Putamen (tissue), 1 donor: ENCODE data around the gene DNAH6.
"Not testable (repeated sequence)": the region's sequence is repeated elsewhere in the genome, so short reads cannot be mapped to it uniquely, and the experiment has no call there.

Experiments used
- DNase-seq: peaks from one replicate; pipeline ENCODE4 v3.0.0-alpha.2; 2016; ENCODE audit warnings: low spot score

The DNAH6 gene

GRCh38 chr2:84748341-84748740 is 232.0 kb downstream of the DNAH6 start:
- no peak for DNase-seq

GRCh38 chr2:84749442-84749841 is 233.1 kb downstream of the DNAH6 start:
- DNase-seq = no peak

- no peak for DNase-seq
Observed at GRCh38 chr2:84755096-84755495, 238.8 kb downstream of the DNAH6 start.

GRCh38 chr2:84757648-84758047 is 241.3 kb downstream of the DNAH6 start:
- no peak for DNase-seq

- no peak for DNase-seq
Observed at GRCh38 chr2:84766791-84767190, 250.5 kb downstream of the DNAH6 start.

- no peak for DNase-seq
Observed at GRCh38 chr2:84768840-84769239, 252.5 kb downstream of the DNAH6 start.

GRCh38 chr2:84770280-84770679 is 254.0 kb downstream of the DNAH6 start:
- DNase-seq = no peak

- DNase-seq = no peak
Observed at GRCh38 chr2:84771251-84771650, 255.0 kb downstream of the DNAH6 start.

- DNase-seq = not testable (repeated sequence)
Observed at GRCh38 chr2:84773562-84773961, 257.3 kb downstream of the DNAH6 start.

- DNase-seq = no peak
Observed at GRCh38 chr2:84776011-84776410, 259.7 kb downstream of the DNAH6 start.

- DNase-seq = no peak
Observed at GRCh38 chr2:84778911-84779690, 262.8 kb downstream of the DNAH6 start.

DNA sequence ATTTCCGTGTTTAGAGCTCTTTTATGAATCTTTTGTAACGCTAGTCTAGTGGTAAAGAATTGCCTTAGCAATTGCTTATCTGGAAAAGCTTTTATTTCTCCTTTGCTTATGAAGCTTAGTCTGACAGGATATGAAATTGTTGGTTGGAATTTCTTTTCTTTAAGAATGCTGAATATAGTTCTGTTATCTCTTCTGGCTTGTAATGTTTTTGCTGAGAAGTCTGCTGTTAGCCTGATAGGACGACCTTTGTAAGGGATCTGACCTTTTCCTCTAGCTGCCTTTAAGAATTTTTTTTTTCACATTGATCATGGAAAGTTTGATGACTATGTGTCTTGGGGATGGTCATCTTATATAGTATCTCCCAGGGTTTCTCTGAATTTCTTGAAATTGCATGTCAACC is 263.5 kb downstream of the DNAH6 start:
- DNase-seq = no peak

DNA sequence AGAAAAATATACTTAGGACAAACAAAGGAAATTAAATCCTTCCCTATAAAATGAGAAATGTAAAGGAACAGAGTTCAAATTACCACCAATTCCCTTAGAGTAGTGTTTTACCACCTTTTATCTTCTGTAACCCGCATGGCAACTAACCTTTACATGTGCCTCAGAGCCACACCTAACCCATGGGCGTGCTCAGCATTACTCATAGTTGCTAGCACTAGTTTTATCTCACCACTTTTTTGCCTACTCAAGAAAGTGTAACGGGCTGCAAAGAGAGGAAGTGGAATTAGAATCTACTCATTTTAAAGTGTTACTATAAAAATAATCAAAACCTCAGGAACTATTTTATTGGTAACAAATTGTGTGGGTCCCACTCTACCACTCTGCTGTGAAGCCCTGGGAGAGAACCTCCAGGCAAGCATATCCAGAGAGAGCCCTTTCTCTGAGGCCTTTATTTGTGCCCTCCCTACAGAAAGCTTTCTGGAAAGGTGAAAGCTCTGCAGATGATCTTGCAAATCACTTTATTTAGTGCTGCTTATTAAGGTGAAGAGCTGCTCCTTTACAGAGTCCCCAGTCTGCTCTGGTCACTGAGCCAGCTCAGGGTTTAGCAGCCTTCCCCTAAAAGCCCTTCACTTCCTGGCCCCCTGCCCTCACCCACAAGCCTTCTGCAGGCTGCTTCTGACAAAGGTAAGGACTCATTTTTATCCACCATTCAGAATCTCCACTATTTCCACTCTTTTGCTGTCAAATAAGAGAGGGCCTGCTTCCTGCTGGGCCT is 265.8 kb downstream of the DNAH6 start:
- no peak for DNase-seq

DNA sequence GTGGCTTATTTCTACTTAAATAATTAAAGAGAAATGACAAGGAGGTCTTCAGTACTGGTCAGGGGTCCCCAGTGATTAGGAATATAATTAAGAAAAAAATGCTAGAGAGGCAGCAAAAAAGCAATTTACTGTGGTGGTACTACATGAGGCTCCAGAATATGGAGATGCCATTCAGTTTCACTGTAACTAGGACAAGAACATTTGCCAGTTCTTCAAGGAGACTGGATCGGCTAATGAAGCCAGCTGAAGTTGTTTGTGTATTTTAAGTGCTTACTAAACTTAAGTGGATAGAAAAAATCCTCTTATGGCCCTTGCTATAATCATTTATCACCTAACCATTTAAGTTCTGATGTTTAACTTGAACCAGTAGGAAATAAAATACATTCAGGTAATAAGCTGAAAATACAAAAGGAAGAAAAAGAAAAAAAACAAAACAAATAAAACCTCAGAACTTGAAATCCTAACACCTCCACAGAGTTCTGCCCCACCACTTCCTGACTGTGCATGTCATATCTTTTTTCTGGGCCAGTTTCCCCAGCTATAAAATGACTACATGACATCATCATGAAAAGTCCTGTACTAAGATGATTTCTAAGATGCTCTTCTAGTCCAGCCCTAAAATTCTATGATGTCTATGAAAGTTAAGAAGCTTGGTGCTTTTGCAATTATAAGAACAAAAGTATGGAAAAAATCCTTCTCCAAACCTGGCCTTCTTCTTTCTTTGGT is 266.6 kb downstream of the DNAH6 start:
- no peak for DNase-seq

- DNase-seq = no peak
Observed at GRCh38 chr2:84785950-84786349, 269.7 kb downstream of the DNAH6 start.

GRCh38 chr2:84786601-84787000 is 270.3 kb downstream of the DNAH6 start:
- DNase-seq = no peak

DNA sequence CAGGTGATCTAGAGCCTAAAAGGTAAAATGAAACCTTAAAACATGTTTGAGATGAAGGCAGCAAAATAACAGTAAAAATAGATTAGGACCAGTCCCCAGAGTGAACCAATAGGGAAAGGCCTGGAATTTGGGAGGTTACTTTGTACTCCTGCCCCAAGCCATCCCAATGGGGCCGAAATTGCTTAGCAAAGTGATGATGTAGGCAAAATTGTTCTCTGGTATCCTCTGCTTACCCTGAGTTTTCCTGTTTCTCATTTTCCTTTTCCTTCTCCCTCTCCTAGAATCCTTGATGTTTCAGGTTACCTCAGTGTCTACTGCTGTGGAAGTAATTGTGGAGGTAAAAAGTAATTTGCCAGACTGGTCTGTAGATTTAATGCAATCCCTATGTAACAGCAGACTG is 271.7 kb downstream of the DNAH6 start:
- no peak for DNase-seq

- no peak for DNase-seq
Observed at GRCh38 chr2:84788498-84788897, 272.2 kb downstream of the DNAH6 start.

- no peak for DNase-seq
Observed at GRCh38 chr2:84792856-84793522, 276.7 kb downstream of the DNAH6 start.

DNA sequence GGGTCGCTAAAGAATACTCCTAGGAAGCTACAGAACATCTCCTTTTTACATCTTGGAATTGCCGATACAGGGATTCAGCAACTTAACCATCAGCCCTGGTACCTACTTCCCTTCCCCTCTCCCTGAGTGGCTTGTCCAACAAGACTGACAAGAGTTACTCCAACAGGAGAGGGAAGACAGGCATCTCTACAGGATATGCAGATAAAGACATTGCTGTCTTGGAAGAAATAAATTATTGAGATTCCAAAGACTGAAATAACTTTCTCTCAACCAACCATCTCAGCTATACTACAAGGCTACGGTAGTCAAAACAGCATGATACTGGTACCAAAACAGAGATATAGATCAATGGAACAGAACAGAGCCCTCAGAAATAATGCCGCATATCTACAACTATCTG is 277.3 kb downstream of the DNAH6 start:
- no peak for DNase-seq

GRCh38 chr2:84796798-84797197 is 280.5 kb downstream of the DNAH6 start:
- DNase-seq = no peak

DNA sequence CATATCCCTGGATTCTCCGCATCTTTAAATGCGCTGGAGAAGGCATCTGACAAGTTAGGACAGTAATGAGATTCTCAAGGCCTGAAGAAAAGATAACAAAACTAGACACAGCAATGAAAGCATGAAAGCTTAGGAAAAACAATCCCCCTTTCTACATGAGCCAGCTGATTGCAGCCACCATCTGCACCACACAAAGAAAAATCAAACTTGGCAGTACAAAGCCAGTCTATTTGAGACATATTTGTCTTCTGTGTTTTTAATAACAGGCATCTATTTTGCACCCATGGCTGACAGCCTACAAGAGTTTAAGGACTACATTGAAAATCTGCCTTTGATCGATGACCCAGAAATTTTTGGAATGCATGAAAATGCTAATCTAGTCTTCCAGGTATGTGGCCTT is 281.0 kb downstream of the DNAH6 start:
- peak; percentile 9 for DNase-seq
